ENCODE results near the gene STK32C. TPM values are rescaled to one million over a fixed set of nuclear protein-coding genes. Genes with fewer than 3 reads are reported as not detected.

The STK32C gene
- total RNA-seq, 4 donors from 2014 or later, result 4.8 to 6.4 (median 5.7) TPM

DNA sequence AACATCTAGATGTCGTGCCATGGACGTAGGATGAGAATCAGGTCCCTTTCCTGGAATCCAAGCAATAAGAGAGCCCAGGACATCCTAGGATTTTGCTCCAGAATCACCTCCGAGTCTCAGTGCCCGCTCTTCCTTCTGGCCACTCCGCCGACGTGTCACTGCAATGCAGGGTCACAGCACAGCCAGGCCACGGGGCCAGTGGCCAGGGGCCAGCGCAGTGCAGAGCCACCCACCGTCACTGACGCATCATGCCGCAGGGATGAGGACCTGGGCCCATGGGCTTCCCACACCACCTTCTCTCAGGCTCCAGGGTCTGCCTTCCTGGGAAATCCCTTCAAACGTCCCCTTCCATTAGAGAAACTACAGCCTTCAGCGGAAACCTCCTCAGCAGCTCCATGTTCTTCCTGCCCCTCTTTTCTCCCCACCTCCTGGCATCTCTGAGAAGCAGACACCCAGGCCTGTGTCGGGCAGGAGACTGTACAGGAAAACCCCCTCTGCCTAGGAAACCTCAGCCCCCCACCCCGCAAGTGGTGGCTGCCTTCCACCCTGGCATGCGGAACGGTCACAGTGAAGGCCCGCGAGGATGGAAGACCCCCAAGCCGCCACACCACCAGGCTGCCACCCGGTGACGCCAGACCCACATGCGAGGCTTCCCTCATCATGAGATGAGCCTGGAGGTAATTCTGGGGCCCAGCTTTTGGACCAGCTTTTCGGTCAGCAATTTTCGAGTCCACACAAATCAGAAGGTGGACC lies 32.1 kb downstream of the STK32C start:
- H3K4me3 ChIP-seq (ENCODE audit: low read depth, poor library complexity, severe bottlenecking), result no peak overlapping the region
- TF ChIP-seq POLR2A (IDR thresholded peaks at IDR 0.05) (no peak), CTCF (IDR thresholded peaks at IDR 0.05) (no peak)
- WGBS, 2 donors, result 95 to 96% methylated on average over 26 of the region's 26 CpGs
- intact Hi-C loops (cut with DNase I; ENCODE audit: low total_unique reads), result no loop called here
- no peak for DNase-seq (ENCODE audit: low spot score in 2 of 2)

- H3K4me3 ChIP-seq (ENCODE audit: low read depth, poor library complexity, severe bottlenecking), result no peak overlapping the region
- no peak for TF ChIP-seq POLR2A (IDR thresholded peaks at IDR 0.05)
- TF ChIP-seq CTCF (IDR thresholded peaks at IDR 0.05), result no peak
- no peak for DNase-seq (ENCODE audit: low spot score in 2 of 2)
- intact Hi-C loops (cut with DNase I; ENCODE audit: low total_unique reads), result no loop called here
- 89 to 97% methylated on average over 3 to 9 of the region's 9 CpGs for WGBS, 2 donors
Observed at GRCh38 chr10:132274986-132275385, 32.8 kb downstream of the STK32C start.

- DNase-seq (ENCODE audit: low spot score in 2 of 2), result no peak
- TF ChIP-seq POLR2A (IDR thresholded peaks at IDR 0.05) (no peak), CTCF (IDR thresholded peaks at IDR 0.05) (no peak)
- no peak overlapping the region for H3K4me3 ChIP-seq (ENCODE audit: low read depth, poor library complexity, severe bottlenecking)
- WGBS, 2 donors, result 93 to 95% methylated on average over 17 to 19 of the region's 19 CpGs
- intact Hi-C loops (cut with DNase I; ENCODE audit: low total_unique reads), result no loop called here
Observed at GRCh38 chr10:132274581-132274980, 33.2 kb downstream of the STK32C start.

GRCh38 chr10:132273966-132274365 lies 33.8 kb downstream of the STK32C start:
- 70 to 77% methylated on average over 11 of the region's 11 CpGs for WGBS, 2 donors
- H3K4me3 ChIP-seq (ENCODE audit: low read depth, poor library complexity, severe bottlenecking), result no peak overlapping the region
- no peak for DNase-seq (ENCODE audit: low spot score in 2 of 2)
- TF ChIP-seq CTCF (IDR thresholded peaks at IDR 0.05) (no peak), POLR2A (IDR thresholded peaks at IDR 0.05) (no peak)
- intact Hi-C loops (cut with DNase I; ENCODE audit: low total_unique reads), result no loop called here

GRCh38 chr10:132273304-132273944 lies 34.3 kb downstream of the STK32C start:
- DNase-seq (ENCODE audit: low spot score in 2 of 2), result no peak
- no peak overlapping the region for H3K4me3 ChIP-seq (ENCODE audit: low read depth, poor library complexity, severe bottlenecking)
- TF ChIP-seq CTCF (IDR thresholded peaks at IDR 0.05) (no peak), POLR2A (IDR thresholded peaks at IDR 0.05) (no peak)
- intact Hi-C loops (cut with DNase I; ENCODE audit: low total_unique reads), result no loop called here
- 87 to 94% methylated on average over 8 of the region's 8 CpGs for WGBS, 2 donors
